Esophagus (tissue), 2 donors: ENCODE measurements around the gene SMYD3. TPM values are rescaled to one million over a fixed set of nuclear protein-coding genes. Genes with fewer than 3 reads are reported as not detected.

Experiments used
- H3K27ac ChIP-seq, 2 donors: one replicate each; pipeline ENCODE4 v1.5.1; 2013; ENCODE audit warnings: low read depth in 2 of 2, mild to moderate bottlenecking in 2 of 2, inconsistent platforms in 1 of 2, low read length in 1 of 2, moderate library complexity in 1 of 2
- H3K27me3 ChIP-seq, 2 donors: one replicate each; pipeline ENCODE4 v1.6.1; 2013; ENCODE audit warnings: low read length in 2 of 2, control low read depth in 1 of 2, mild to moderate bottlenecking in 1 of 2; ENCODE audit not compliant: insufficient read depth in 2 of 2, control insufficient read depth in 1 of 2
- H3K36me3 ChIP-seq, 2 donors: one replicate each; pipeline ENCODE4 v1.6.1; 2013; ENCODE audit warnings: low read length in 1 of 2; ENCODE audit not compliant: control insufficient read depth in 2 of 2, insufficient read depth in 2 of 2
- H3K4me1 ChIP-seq, 2 donors: one replicate each; pipeline ENCODE4 v1.6.1; 2013; ENCODE audit warnings: low read length in 1 of 2; ENCODE audit not compliant: control insufficient read depth in 2 of 2, insufficient read depth in 2 of 2
- H3K4me3 ChIP-seq, 2 donors: one replicate each; pipeline ENCODE4 v1.5.1; 2013; ENCODE audit warnings: low read length in 2 of 2, mild to moderate bottlenecking in 2 of 2, low read depth in 1 of 2, moderate library complexity in 1 of 2
- H3K9me3 ChIP-seq, 2 donors: one replicate each; pipeline ENCODE4 v1.6.1; 2013; ENCODE audit warnings: mild to moderate bottlenecking in 2 of 2, low read depth in 1 of 2, low read length in 1 of 2, moderate library complexity in 1 of 2; ENCODE audit not compliant: control insufficient read depth in 2 of 2, insufficient read depth in 1 of 2
- WGBS, 2 donors: extraction: QIAGEN DNeasy Blood & Tissue Kit; methylation state at CpG; one replicate each; pipeline ENCODE4 v1.1.7; 2013; 5-methylcytosine and 5-hydroxymethylcytosine counted together
- polyA plus RNA-seq, 2 donors: library from polyadenylated mRNA; stranded (reverse); fragments of 200-250 nt; gene quantifications; one replicate each; pipeline ENCODE4 v1.2.3, GENCODE V29; 2013
- donor health status: healthy with polysubstance abuse.
- donor health status: Bipolar disorder and iron deficiency.

SMYD3 gene
- polyA plus RNA-seq, 2 donors: 5.0 to 5.7 TPM

- Histone ChIP-seq H3K4me1 (no peaks in the 10 kb centered on the region), H3K36me3 (peaks cover 0 to 3% of the 10 kb centered on the region in 2 donors), H3K9me3 (peaks cover 0 to 7% of the 10 kb centered on the region in 2 donors), H3K27me3 (no peaks in the 10 kb centered on the region), H3K4me3 (no peak overlapping the region), H3K27ac (no peak overlapping the region)
- 80 to 82% methylated on average over 1 of the region's 1 CpG for WGBS, 2 donors
These were observed 27.0 kb upstream of the SMYD3 start for GRCh38 chr1:246534114-246534513.

GRCh38 chr1:246533371-246533905 lies 26.4 kb upstream of the SMYD3 start:
- H3K36me3 ChIP-seq: no peaks in the 10 kb centered on the region

DNA sequence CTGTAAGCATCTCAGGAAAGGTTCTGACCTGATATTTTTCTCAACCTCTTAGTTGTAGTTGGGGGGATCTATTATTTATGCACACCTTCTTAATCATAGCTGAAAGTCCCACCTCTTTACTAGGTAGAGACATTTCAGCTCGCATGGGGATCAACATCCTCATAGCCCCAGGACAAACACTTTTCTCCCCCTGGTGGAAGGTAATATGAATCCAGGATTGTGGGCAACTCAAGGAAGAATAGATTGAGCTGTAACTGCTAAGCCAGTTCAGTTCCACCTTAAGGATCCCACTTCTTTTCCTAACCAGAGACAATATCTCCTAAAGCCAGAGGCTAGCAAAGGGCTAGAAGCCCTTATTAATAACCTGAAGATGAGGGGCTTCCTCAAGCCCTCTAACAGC lies 25.4 kb upstream of the SMYD3 start:
- H3K4me1 ChIP-seq: peaks cover 0 to 4% of the 10 kb centered on the region in 2 donors
- H3K9me3 ChIP-seq: peaks cover 0 to 7% of the 10 kb centered on the region in 2 donors
- H3K4me3 ChIP-seq: no peak overlapping the region
- no peak overlapping the region for H3K27ac ChIP-seq
- no peaks in the 10 kb centered on the region for H3K27me3 ChIP-seq
- 29 to 50% methylated on average over 1 of the region's 1 CpG for WGBS, 2 donors
- H3K36me3 ChIP-seq: no peaks in the 10 kb centered on the region

More at GRCh38 chr1:246533371-246533905, 26.4 kb upstream of the SMYD3 start:
- no peak overlapping the region for H3K4me3 ChIP-seq
- H3K27ac ChIP-seq: no peak overlapping the region
- H3K9me3 ChIP-seq: peaks cover 0 to 7% of the 10 kb centered on the region in 2 donors
- no peaks in the 10 kb centered on the region for H3K27me3 ChIP-seq
- WGBS, 2 donors: 86 to 93% methylated on average over 2 of the region's 2 CpGs
- H3K4me1 ChIP-seq: no peaks in the 10 kb centered on the region

- H3K4me3 ChIP-seq: no peak overlapping the region
- H3K4me1 ChIP-seq: peaks cover 0 to 6% of the 10 kb centered on the region in 2 donors
- no peak overlapping the region for H3K27ac ChIP-seq
- 72 to 74% methylated on average over 2 of the region's 2 CpGs for WGBS, 2 donors
- H3K27me3 ChIP-seq: peaks cover 0 to 2% of the 10 kb centered on the region in 2 donors
- no peaks in the 10 kb centered on the region for H3K36me3 ChIP-seq
- H3K9me3 ChIP-seq: peaks cover 0 to 9% of the 10 kb centered on the region in 2 donors
These were observed 23.4 kb upstream of the SMYD3 start for GRCh38 chr1:246530482-246530881.

GRCh38 chr1:246528933-246529731 lies 22.1 kb upstream of the SMYD3 start:
- no peaks in the 10 kb centered on the region for H3K36me3 ChIP-seq
- 69 to 74% methylated on average over 8 of the region's 8 CpGs for WGBS, 2 donors
- peaks cover 0 to 9% of the 10 kb centered on the region in 2 donors for H3K9me3 ChIP-seq
- no peak overlapping the region for H3K27ac ChIP-seq
- no peak overlapping the region for H3K4me3 ChIP-seq
- H3K4me1 ChIP-seq: peaks cover 0 to 6% of the 10 kb centered on the region in 2 donors
- H3K27me3 ChIP-seq: peaks cover 0 to 2% of the 10 kb centered on the region in 2 donors

DNA sequence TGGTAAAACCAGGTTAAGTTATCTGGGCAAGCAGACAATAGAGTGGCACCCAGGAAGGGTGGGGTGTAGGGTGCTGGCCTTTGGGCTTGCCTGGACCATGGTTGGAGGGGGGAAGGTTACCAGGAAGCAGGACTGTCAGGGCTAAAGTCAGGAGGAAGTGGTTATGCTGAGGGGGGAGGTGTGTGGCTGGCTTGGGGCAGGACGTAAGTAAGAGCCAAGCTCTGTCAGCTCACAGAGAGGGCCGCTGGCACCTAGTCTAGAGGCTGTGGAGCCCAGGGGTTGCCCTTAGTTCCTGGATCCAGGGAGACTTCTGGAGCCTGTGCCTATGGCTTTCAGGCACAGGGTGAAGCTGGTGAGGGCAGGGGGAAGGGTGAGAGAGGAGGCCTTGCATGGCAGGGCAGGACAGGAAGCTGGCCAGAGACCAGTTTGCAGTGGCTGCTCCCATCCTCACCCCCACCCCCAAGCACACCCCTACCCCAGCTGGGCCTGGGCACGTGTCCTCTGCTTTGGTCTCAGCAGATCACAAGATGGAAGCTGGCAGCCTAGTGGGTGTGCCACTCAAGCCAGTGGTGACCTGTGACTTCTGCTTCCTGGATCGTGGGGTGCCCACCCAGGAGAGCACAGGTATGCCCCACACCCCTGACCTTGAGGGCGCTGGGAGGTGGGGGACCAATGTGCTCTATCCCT lies 20.5 kb upstream of the SMYD3 start:
- no peak overlapping the region for H3K27ac ChIP-seq
- H3K9me3 ChIP-seq: peaks cover 0 to 9% of the 10 kb centered on the region in 2 donors
- 44 to 48% methylated on average over 5 of the region's 5 CpGs for WGBS, 2 donors
- peaks cover 0 to 6% of the 10 kb centered on the region in 2 donors for H3K4me1 ChIP-seq
- H3K4me3 ChIP-seq: no peak overlapping the region
- peaks cover 0 to 2% of the 10 kb centered on the region in 2 donors for H3K27me3 ChIP-seq
- H3K36me3 ChIP-seq: no peaks in the 10 kb centered on the region

DNA sequence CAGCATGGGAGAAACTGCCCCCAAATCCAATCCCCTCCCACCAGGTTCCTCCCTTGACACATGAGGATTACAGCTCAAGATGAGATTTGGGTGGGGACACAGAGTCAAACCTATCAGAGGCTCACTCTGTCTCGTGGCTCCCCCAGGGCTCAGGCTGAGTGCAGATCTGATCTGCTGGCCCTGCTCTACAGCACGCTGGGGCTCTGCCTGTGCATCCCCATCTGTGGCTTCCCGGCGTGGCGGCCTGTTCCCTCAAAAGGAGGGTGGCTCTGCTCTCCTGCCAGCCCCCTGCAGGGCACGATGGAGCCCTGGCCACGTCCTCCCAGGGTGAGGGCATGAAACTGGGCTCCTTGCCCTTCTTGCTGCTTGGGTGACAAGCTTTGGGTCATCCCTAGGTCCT lies 19.8 kb upstream of the SMYD3 start:
- peaks cover 0 to 2% of the 10 kb centered on the region in 2 donors for H3K27me3 ChIP-seq

DNA sequence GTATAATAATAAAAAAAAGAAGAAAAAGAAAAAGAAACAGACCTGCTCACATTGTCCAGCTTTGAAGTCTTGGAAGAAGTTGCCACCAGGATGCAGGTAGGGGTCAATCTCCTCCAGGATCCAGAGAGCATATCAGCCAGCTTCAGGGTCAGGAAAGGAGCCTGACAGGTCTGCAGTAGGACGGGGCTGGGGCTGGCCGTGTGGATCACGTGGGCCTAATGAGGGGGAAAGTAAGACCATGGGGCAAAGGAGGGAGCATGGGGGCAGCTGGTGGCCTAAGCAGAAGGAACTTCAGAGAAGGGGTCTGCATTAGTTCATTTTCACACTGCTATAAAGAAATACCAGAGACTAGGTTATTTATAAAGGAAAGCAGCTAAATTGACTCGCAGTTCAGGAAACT lies 19.3 kb upstream of the SMYD3 start:
- Histone ChIP-seq H3K27ac (no peak overlapping the region), H3K9me3 (peaks cover 0 to 12% of the 10 kb centered on the region in 2 donors), H3K4me1 (peaks cover 0 to 6% of the 10 kb centered on the region in 2 donors), H3K4me3 (no peak overlapping the region), H3K27me3 (peaks cover 0 to 2% of the 10 kb centered on the region in 2 donors), H3K36me3 (no peaks in the 10 kb centered on the region)
- 85 to 86% methylated on average over 4 of the region's 4 CpGs for WGBS, 2 donors

More for the DNA sequence above, 19.8 kb upstream of the SMYD3 start:
- H3K36me3 ChIP-seq: no peaks in the 10 kb centered on the region
- WGBS, 2 donors: 77 to 78% methylated on average over 7 of the region's 7 CpGs
- no peak overlapping the region for H3K4me3 ChIP-seq
- H3K4me1 ChIP-seq: peaks cover 0 to 6% of the 10 kb centered on the region in 2 donors
- no peak overlapping the region for H3K27ac ChIP-seq
- peaks cover 0 to 12% of the 10 kb centered on the region in 2 donors for H3K9me3 ChIP-seq

GRCh38 chr1:246519514-246519913 lies 12.4 kb upstream of the SMYD3 start:
- no peaks in the 10 kb centered on the region for H3K27me3 ChIP-seq
- no peak overlapping the region for H3K27ac ChIP-seq
- 95 to 100% methylated on average over 1 of the region's 1 CpG for WGBS, 2 donors
- no peak overlapping the region for H3K4me3 ChIP-seq
- H3K4me1 ChIP-seq: no peaks in the 10 kb centered on the region
- H3K36me3 ChIP-seq: no peaks in the 10 kb centered on the region
- peaks cover 5 to 36% of the 10 kb centered on the region in 2 donors for H3K9me3 ChIP-seq
